WI38 (cell line): ENCODE measurements around the gene LURAP1L.
"Not testable (repeated sequence)": the region's sequence is repeated elsewhere in the genome, so short reads cannot be mapped to it uniquely, and the experiment has no call there.

Source experiments
- H3K4me3 ChIP-seq: 2 replicates; pipeline ENCODE4 v1.5.1; 2011; ENCODE audit warnings: low read depth, mild to moderate bottlenecking, control low read depth, low read length
- CTCF ChIP-seq: IDR thresholded peaks from 2 replicates; pipeline ENCODE4 v1.5.1; 2012; ENCODE audit warnings: low read depth, mild to moderate bottlenecking, control low read depth, low read length

The LURAP1L gene

GRCh38 chr9:12856603-12857002, 81.8 kb downstream of the LURAP1L start:
- TF ChIP-seq CTCF = no peak
- H3K4me3 ChIP-seq = no peak overlapping the region

- no peak for TF ChIP-seq CTCF
- peak overlapping the region; percentile 45 for H3K4me3 ChIP-seq
Measured at GRCh38 chr9:12859704-12860251, 85.0 kb downstream of the LURAP1L start.

GRCh38 chr9:12860998-12861397, 86.2 kb downstream of the LURAP1L start:
- TF ChIP-seq CTCF = no peak
- H3K4me3 ChIP-seq = no peak overlapping the region

GRCh38 chr9:12862611-12863410, 88.0 kb downstream of the LURAP1L start:
- no peak for TF ChIP-seq CTCF
- H3K4me3 ChIP-seq = no peak overlapping the region

GRCh38 chr9:12863618-12864017, 88.8 kb downstream of the LURAP1L start:
- no peak for TF ChIP-seq CTCF
- no peak overlapping the region for H3K4me3 ChIP-seq

- not testable (repeated sequence) for H3K4me3 ChIP-seq
Measured at GRCh38 chr9:12865380-12865779, 90.6 kb downstream of the LURAP1L start.
